DOHH2 (cell line): ENCODE data around the gene PACS2.

Source experiments
- CTCF ChIP-seq: fragments of 200-600 bp; sonication (generic); IDR thresholded peaks from one replicate; pipeline ENCODE4 v1.5.1; 2014; ENCODE audit warnings: antibody characterized with exemption, mild to moderate bottlenecking, low read depth, low read length; ENCODE audit not compliant: poor library complexity, severe bottlenecking
- EZH2phosphoT487 ChIP-seq: fragments of 200-600 bp; sonication (generic); IDR thresholded peaks from 2 replicates; pipeline ENCODE4 v1.6.1; 2017; ENCODE audit warnings: borderline replicate concordance, mild to moderate bottlenecking, antibody characterized with exemption, low read length, moderate library complexity, mixed read lengths

- TF ChIP-seq CTCF (no peak), EZH2phosphoT487 (no peak)
These were observed 44.4 kb downstream of the PACS2 start for GRCh38 chr14:105358943-105359342.
